OCI-LY1 (cell line): ENCODE measurements around the gene TBX15.

Source experiments
- H2AFZ ChIP-seq: fragments of 200-600 bp; sonication (generic), shearing (Covaris generic); 2 replicates; pipeline ENCODE4 v1.6.0; 2014; ENCODE audit warnings: antibody characterized with exemption, mild to moderate bottlenecking, low read length
- H3F3A ChIP-seq: fragments of 200-600 bp; sonication (generic), shearing (Covaris generic); 2 replicates; pipeline ENCODE4 v1.6.0; 2014; ENCODE audit warnings: mild to moderate bottlenecking, antibody characterized with exemption, low read length, moderate library complexity; ENCODE audit not compliant: insufficient read depth
- H3K27ac ChIP-seq: fragments of 200-600 bp; sonication (generic); 2 replicates; pipeline ENCODE4 v1.5.1; 2014; ENCODE audit warnings: low read length, mixed run types, mild to moderate bottlenecking, low read depth; ENCODE audit not compliant: poor library complexity, severe bottlenecking
- H3K27me3 ChIP-seq: fragments of 200-600 bp; sonication (generic); 2 replicates; pipeline ENCODE4 v1.6.0; 2014; ENCODE audit warnings: antibody characterized with exemption, mild to moderate bottlenecking, low read length, moderate library complexity; ENCODE audit not compliant: insufficient read depth
- H3K36me3 ChIP-seq: fragments of 200-600 bp; sonication (generic); 2 replicates; pipeline ENCODE4 v1.6.1; 2014; ENCODE audit warnings: mild to moderate bottlenecking, antibody characterized with exemption, low read length, moderate library complexity, mixed read lengths; ENCODE audit not compliant: insufficient read depth
- H3K4me1 ChIP-seq: fragments of 200-600 bp; sonication (generic); 2 replicates; pipeline ENCODE4 v1.5.1; 2014; ENCODE audit warnings: mild to moderate bottlenecking, low read length, moderate library complexity; ENCODE audit not compliant: insufficient read depth, severe bottlenecking
- H3K4me2 ChIP-seq: fragments of 200-600 bp; sonication (generic), shearing (Covaris generic); 2 replicates; pipeline ENCODE4 v1.6.1; 2014; ENCODE audit warnings: low read length
- H3K4me3 ChIP-seq: fragments of 200-600 bp; sonication (generic); 2 replicates; pipeline ENCODE4 v1.5.1; 2014; ENCODE audit warnings: low read length, low read depth, mild to moderate bottlenecking, mixed read lengths; ENCODE audit not compliant: poor library complexity, severe bottlenecking
- H3K79me2 ChIP-seq: fragments of 200-600 bp; shearing (Covaris generic); 2 replicates; pipeline ENCODE4 v1.6.1; 2016; ENCODE audit warnings: mixed run types, low read length, mixed read lengths; ENCODE audit not compliant: insufficient read depth
- H3K9ac ChIP-seq: fragments of 200-600 bp; sonication (generic), shearing (Covaris generic); 2 replicates; pipeline ENCODE4 v1.6.1; 2014; ENCODE audit warnings: mild to moderate bottlenecking, low read length, mixed read lengths
- H3K9me2 ChIP-seq: fragments of 200-600 bp; sonication (generic), shearing (Covaris generic); 2 replicates; pipeline ENCODE4 v1.6.1; 2014; ENCODE audit warnings: low read depth, mild to moderate bottlenecking, low read length, mixed read lengths
- H3K9me3 ChIP-seq: fragments of 200-600 bp; shearing (Covaris generic); 2 replicates; pipeline ENCODE4 v1.6.1; 2014; ENCODE audit warnings: low read length, mixed read lengths
- H4K20me1 ChIP-seq: fragments of 200-600 bp; sonication (generic), shearing (Covaris generic); 2 replicates; pipeline ENCODE4 v1.6.0; 2016; ENCODE audit warnings: mild to moderate bottlenecking, low read length; ENCODE audit not compliant: insufficient read depth
- CTCF ChIP-seq: fragments of 200-600 bp; sonication (generic), shearing (Covaris generic); IDR thresholded peaks from 2 replicates; pipeline ENCODE4 v1.5.1; 2017; ENCODE audit warnings: mild to moderate bottlenecking, antibody characterized with exemption, low read length, moderate library complexity, mixed read lengths
- EZH2 ChIP-seq: fragments of 200-600 bp; sonication (generic), shearing (Covaris generic); IDR thresholded peaks from 2 replicates; pipeline ENCODE4 v1.8.0; 2017; ENCODE audit warnings: borderline replicate concordance, mixed run types, mild to moderate bottlenecking, antibody characterized with exemption, low read length, moderate library complexity, mixed read lengths

The TBX15 gene

DNA sequence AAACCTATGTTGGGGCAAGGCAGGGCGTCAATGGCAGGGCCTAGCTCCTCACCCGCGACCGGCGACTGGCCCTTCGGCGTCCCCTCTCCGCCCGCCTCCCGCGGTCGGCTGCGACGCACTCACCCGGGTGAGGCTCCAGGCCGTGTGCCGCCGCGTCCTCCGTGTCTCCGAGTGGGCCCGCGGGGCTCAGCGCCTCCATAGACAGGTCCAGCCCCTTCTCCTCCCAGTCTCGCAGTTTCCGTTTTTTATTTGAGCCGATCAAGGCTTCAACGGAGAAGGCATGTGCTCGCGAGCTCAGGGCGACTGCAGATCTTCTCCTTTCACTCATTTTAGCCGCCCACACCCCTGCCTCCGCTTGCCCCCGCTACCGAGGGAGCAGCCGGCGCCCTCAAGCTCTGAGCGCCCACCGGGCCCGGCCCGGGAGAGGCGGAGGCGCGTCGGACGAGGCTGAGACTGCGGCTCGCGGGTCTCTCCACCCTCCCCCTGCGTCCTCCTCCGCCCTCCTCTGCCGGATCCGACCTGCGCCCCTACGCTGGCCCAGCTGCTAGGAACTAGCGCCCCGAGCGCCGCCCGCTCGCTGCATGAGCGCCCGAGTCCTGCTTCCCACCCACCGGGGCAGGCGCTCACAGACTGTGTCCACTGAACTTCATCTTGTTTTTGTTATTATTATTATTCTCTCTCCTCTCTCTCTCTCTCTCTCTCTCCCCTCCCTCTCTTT, 516 bp downstream of the TBX15 start:
- no peaks in the 10 kb centered on the region for H3K79me2 ChIP-seq
- H3K4me1 ChIP-seq: no peaks in the 10 kb centered on the region
- H2AFZ ChIP-seq: no peak overlapping the region
- H3K9me3 ChIP-seq: no peaks in the 10 kb centered on the region
- H4K20me1 ChIP-seq: no peaks in the 10 kb centered on the region
- H3K27me3 ChIP-seq: no peaks in the 10 kb centered on the region
- no peak for TF ChIP-seq CTCF
- H3K4me3 ChIP-seq: no peak overlapping the region
- no peak overlapping the region for H3K9ac ChIP-seq
- no peaks in the 10 kb centered on the region for H3F3A ChIP-seq
- no peaks in the 10 kb centered on the region; the same call in 1 of the 2 replicates for H3K36me3 ChIP-seq
- H3K27ac ChIP-seq: no peak overlapping the region
- H3K9me2 ChIP-seq: no peaks in the 10 kb centered on the region
- no peak overlapping the region for H3K4me2 ChIP-seq

GRCh38 chr1:118986555-118987467, 1.3 kb downstream of the TBX15 start:
- Histone ChIP-seq H3K36me3 (no peaks in the 10 kb centered on the region; the same call in 1 of the 2 replicates), H4K20me1 (no peaks in the 10 kb centered on the region), H3K27me3 (no peaks in the 10 kb centered on the region), H3F3A (no peaks in the 10 kb centered on the region), H3K27ac (no peak overlapping the region), H3K4me1 (no peaks in the 10 kb centered on the region), H3K4me3 (no peak overlapping the region), H3K79me2 (no peaks in the 10 kb centered on the region), H3K9ac (no peak overlapping the region), H3K4me2 (no peak overlapping the region), H3K9me3 (no peaks in the 10 kb centered on the region), H2AFZ (no peak overlapping the region), H3K9me2 (no peaks in the 10 kb centered on the region)
- TF ChIP-seq EZH2 (no peak), CTCF (no peak)

DNA sequence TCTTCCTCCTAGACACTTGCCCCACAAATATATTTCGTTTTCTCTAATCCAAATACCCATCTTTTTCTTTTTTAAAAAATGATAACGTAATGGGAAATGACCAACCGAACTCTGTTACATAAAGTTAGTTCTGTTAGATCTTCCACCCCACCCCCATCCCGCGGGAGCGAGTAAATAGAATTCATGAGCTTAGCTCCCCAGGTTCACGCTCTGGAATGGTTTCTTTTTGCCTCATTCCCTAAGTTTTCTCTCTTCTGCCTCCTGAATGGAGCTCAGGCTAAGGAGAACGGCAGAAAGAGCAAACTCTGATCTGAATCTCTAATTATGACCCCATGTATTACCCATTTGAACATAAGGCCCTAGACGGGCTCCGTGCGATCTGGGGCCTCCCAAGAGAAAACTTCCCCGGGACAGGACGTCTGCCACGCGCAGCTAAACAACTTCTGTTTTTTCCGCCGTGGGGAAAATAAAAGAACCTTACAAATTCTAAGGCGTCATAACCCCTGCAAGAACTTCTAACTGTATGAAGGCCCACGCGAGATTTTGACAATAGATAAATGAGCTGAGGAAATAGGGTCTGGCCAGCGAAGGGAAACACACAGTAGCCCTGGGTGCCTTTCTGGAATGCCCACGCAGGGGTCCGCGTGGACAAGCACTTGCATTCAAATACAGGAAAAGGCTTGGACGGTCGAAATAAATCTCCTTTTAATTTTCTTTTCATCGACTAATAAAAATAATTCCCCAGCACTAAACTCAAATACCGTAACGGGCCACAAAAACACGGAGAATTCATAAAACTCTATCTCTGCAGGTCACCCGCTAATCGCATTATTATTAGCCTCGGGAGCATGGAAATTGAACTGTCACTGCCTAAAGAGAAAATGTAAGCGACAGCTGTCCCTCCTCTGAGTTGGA, 2.2 kb downstream of the TBX15 start:
- no peaks in the 10 kb centered on the region for H3F3A ChIP-seq
- H3K27me3 ChIP-seq: no peaks in the 10 kb centered on the region
- TF ChIP-seq CTCF (no peak), EZH2 (no peak)
- H3K4me2 ChIP-seq: no peak overlapping the region
- H4K20me1 ChIP-seq: no peaks in the 10 kb centered on the region
- H3K79me2 ChIP-seq: no peaks in the 10 kb centered on the region
- H3K9me2 ChIP-seq: no peaks in the 10 kb centered on the region
- H2AFZ ChIP-seq: no peak overlapping the region
- no peaks in the 10 kb centered on the region; the same call in 1 of the 2 replicates for H3K36me3 ChIP-seq
- no peaks in the 10 kb centered on the region for H3K4me1 ChIP-seq
- no peaks in the 10 kb centered on the region for H3K9me3 ChIP-seq
- H3K27ac ChIP-seq: no peak overlapping the region
- no peak overlapping the region for H3K4me3 ChIP-seq
- no peak overlapping the region for H3K9ac ChIP-seq
